GM23248 (cell line): ENCODE results near the gene MINDY3. TPM values are rescaled to one million over a fixed set of nuclear protein-coding genes. Genes with fewer than 3 reads are reported as not detected.

Experiments used
- DNase-seq: peaks from one replicate; pipeline ENCODE4 v3.0.0-alpha.2; 2015
- H2AFZ ChIP-seq: fragments of 200-600 bp; sonication (generic); 2 replicates; pipeline ENCODE4 v1.6.1; 2016; ENCODE audit warnings: antibody characterized with exemption
- H3F3A ChIP-seq: fragments of 200-600 bp; sonication (generic); 2 replicates; pipeline ENCODE4 v1.6.1; 2016; ENCODE audit warnings: mild to moderate bottlenecking, antibody characterized with exemption, mixed run types; ENCODE audit not compliant: insufficient read depth
- H3K27ac ChIP-seq: fragments of 200-600 bp; sonication (generic); 2 replicates; pipeline ENCODE4 v1.5.1; 2016; ENCODE audit warnings: mild to moderate bottlenecking
- H3K27me3 ChIP-seq: fragments of 200-600 bp; sonication (generic); replicated peaks from 2 replicates; pipeline ENCODE4 v1.6.1; 2016; ENCODE audit warnings: mild to moderate bottlenecking; ENCODE audit not compliant: insufficient read depth
- H3K36me3 ChIP-seq: fragments of 200-600 bp; sonication (generic); 2 replicates; pipeline ENCODE4 v1.6.1; 2016; ENCODE audit warnings: low read depth, mild to moderate bottlenecking
- H3K4me1 ChIP-seq: fragments of 200-600 bp; sonication (generic); 2 replicates; pipeline ENCODE4 v1.6.1; 2016; ENCODE audit warnings: mild to moderate bottlenecking; ENCODE audit not compliant: insufficient read depth
- H3K4me2 ChIP-seq: fragments of 200-600 bp; sonication (generic); one replicate; pipeline ENCODE4 v1.6.1; 2016; ENCODE audit warnings: mild to moderate bottlenecking; ENCODE audit not compliant: unreplicated experiment
- H3K4me3 ChIP-seq: fragments of 200-600 bp; sonication (generic); 2 replicates; pipeline ENCODE4 v1.5.1; 2016; ENCODE audit warnings: mild to moderate bottlenecking
- H3K79me2 ChIP-seq: fragments of 200-600 bp; sonication (generic); 2 replicates; pipeline ENCODE4 v1.6.1; 2016; ENCODE audit warnings: mild to moderate bottlenecking; ENCODE audit not compliant: insufficient read depth
- H3K9ac ChIP-seq: fragments of 200-600 bp; sonication (generic); 2 replicates; pipeline ENCODE4 v1.6.1; 2016; ENCODE audit warnings: mild to moderate bottlenecking
- H3K9me2 ChIP-seq: fragments of 200-600 bp; sonication (generic); 2 replicates; pipeline ENCODE4 v1.6.1; 2016; ENCODE audit warnings: mixed run types, mild to moderate bottlenecking, moderate library complexity; ENCODE audit not compliant: insufficient read depth
- H3K9me3 ChIP-seq: fragments of 200-600 bp; sonication (generic); one replicate; pipeline ENCODE4 v1.6.1; 2017; ENCODE audit warnings: low read depth
- H4K20me1 ChIP-seq: fragments of 200-600 bp; sonication (generic); 2 replicates; pipeline ENCODE4 v1.6.0; 2016; ENCODE audit not compliant: insufficient read depth
- EZH2 ChIP-seq: fragments of 200-600 bp; sonication (generic); IDR thresholded peaks from 2 replicates; pipeline ENCODE4 v1.6.1; 2018; ENCODE audit warnings: antibody characterized with exemption, mild to moderate bottlenecking; ENCODE audit not compliant: insufficient read depth, poor library complexity, severe bottlenecking
- EZH2phosphoT487 ChIP-seq: fragments of 200-600 bp; sonication (generic); IDR thresholded peaks from 2 replicates; pipeline ENCODE4 v1.6.1; 2018; ENCODE audit warnings: antibody characterized with exemption, moderate library complexity, mild to moderate bottlenecking, low read depth; ENCODE audit not compliant: insufficient read depth
- WGBS, 2 experiments: methylation state at CpG; one replicate each; pipeline ENCODE4 v1.1.6; 2015 to 2017; ENCODE audit warnings: low lambda C conversion rate in 2 of 2, low coverage in 1 of 2; ENCODE audit errors: missing lambda C conversion rate in 2 of 2; 5-methylcytosine and 5-hydroxymethylcytosine counted together
- in situ Hi-C: fragments of 300-500 bp; cut with MboI; formaldehyde crosslinking; loops from 2 replicates; pipeline ENCODE4 v1.15.0; 2020
- polyA plus RNA-seq: library from polyadenylated mRNA; unstranded; fragments of >200 nt; fragmentation: Nextera tagmentation; extraction: Ambion mirVana; gene quantifications from 2 replicates; pipeline ENCODE4 v1.2.1, GENCODE V29; 2016
- total RNA-seq: library from RNA; depleted of rRNA; stranded (reverse); fragments of >200 nt; shearing (Covaris generic); gene quantifications from 2 replicates; pipeline ENCODE4 v1.2.3, GENCODE V29; 2014

MINDY3 gene
- total and polyA plus RNA-seq, 2 experiments from 2014 or later: 37.2 to 43.1 TPM

GRCh38 chr10:15814565-15814964 lies 45.7 kb downstream of the MINDY3 start:
- H3K4me1 ChIP-seq: no peaks in the 10 kb centered on the region
- no peak overlapping the region for H3K27ac ChIP-seq
- no peaks in the 10 kb centered on the region for H3F3A ChIP-seq
- H3K9me2 ChIP-seq: no peaks in the 10 kb centered on the region
- H4K20me1 ChIP-seq: no peaks in the 10 kb centered on the region
- DNase-seq: no peak
- H3K4me2 ChIP-seq: no peak overlapping the region
- no peak overlapping the region for H3K4me3 ChIP-seq
- no peaks in the 10 kb centered on the region for H3K9me3 ChIP-seq
- in situ Hi-C loops: no loop called here
- H2AFZ ChIP-seq: no peak overlapping the region
- 96 to 99% methylated on average over 6 of the region's 6 CpGs for WGBS, 2 experiments
- H3K9ac ChIP-seq: no peak overlapping the region
- no peaks in the 10 kb centered on the region for H3K27me3 ChIP-seq
- H3K36me3 ChIP-seq: peaks cover 7% of the 10 kb centered on the region
- TF ChIP-seq EZH2phosphoT487 (no peak), EZH2 (no peak)
- no peaks in the 10 kb centered on the region for H3K79me2 ChIP-seq

GRCh38 chr10:15813415-15813814 lies 46.9 kb downstream of the MINDY3 start:
- H3K4me1 ChIP-seq: no peaks in the 10 kb centered on the region
- H3K27me3 ChIP-seq: no peaks in the 10 kb centered on the region
- H3K9me2 ChIP-seq: no peaks in the 10 kb centered on the region
- H3K79me2 ChIP-seq: no peaks in the 10 kb centered on the region
- H3K9me3 ChIP-seq: no peaks in the 10 kb centered on the region
- H4K20me1 ChIP-seq: no peaks in the 10 kb centered on the region
- H2AFZ ChIP-seq: no peak overlapping the region
- no peak overlapping the region for H3K4me3 ChIP-seq
- no peak overlapping the region for H3K9ac ChIP-seq
- DNase-seq: peak; percentile 32
- 87 to 88% methylated on average over 3 of the region's 3 CpGs for WGBS, 2 experiments
- in situ Hi-C loops: no loop called here
- H3F3A ChIP-seq: no peaks in the 10 kb centered on the region
- peaks cover 7% of the 10 kb centered on the region for H3K36me3 ChIP-seq
- no peak overlapping the region for H3K4me2 ChIP-seq
- H3K27ac ChIP-seq: no peak overlapping the region
- TF ChIP-seq EZH2phosphoT487 (no peak), EZH2 (no peak)

DNA sequence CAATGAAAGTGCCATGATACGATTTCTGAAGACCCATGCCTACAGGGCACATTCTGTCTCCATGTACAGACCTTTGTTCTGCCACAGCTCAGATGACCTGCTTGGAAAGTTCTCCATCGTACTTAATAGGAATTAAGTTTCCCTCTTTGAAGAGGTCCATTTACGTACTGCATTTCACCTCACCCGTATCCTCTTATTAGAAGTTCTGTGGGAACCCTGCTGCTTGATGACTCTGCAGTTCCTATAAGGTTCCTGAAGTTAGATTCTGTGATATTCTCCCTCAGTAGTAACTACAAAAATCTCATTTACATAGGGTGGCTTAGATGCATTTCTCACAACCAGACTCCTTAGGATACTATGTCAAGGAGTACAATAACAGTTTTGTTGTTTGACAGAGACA lies 50.9 kb downstream of the MINDY3 start:
- Histone ChIP-seq H3K4me3 (no peak overlapping the region), H4K20me1 (no peaks in the 10 kb centered on the region), H3K79me2 (no peaks in the 10 kb centered on the region), H3K9me3 (no peaks in the 10 kb centered on the region), H3K27ac (no peak overlapping the region), H3K4me1 (no peaks in the 10 kb centered on the region), H3K27me3 (no peaks in the 10 kb centered on the region), H3K9ac (no peak overlapping the region), H3F3A (no peaks in the 10 kb centered on the region), H3K4me2 (no peak overlapping the region), H2AFZ (no peak overlapping the region), H3K36me3 (no peaks in the 10 kb centered on the region), H3K9me2 (no peaks in the 10 kb centered on the region)
- WGBS, 2 experiments: 95 to 97% methylated on average over 4 of the region's 4 CpGs
- in situ Hi-C loops: no loop called here
- no peak for DNase-seq
- TF ChIP-seq EZH2: no peak

GRCh38 chr10:15808204-15808797 lies 52.0 kb downstream of the MINDY3 start:
- Histone ChIP-seq H3K79me2 (no peaks in the 10 kb centered on the region), H2AFZ (no peak overlapping the region), H3F3A (no peaks in the 10 kb centered on the region), H3K9me2 (no peaks in the 10 kb centered on the region), H3K27ac (no peak overlapping the region), H3K4me1 (no peaks in the 10 kb centered on the region), H3K4me2 (no peak overlapping the region), H3K36me3 (no peaks in the 10 kb centered on the region), H3K27me3 (no peaks in the 10 kb centered on the region), H3K9ac (no peak overlapping the region), H3K9me3 (no peaks in the 10 kb centered on the region), H3K4me3 (no peak overlapping the region), H4K20me1 (no peaks in the 10 kb centered on the region)
- 95% methylated on average over 7 of the region's 7 CpGs for WGBS, 2 experiments
- DNase-seq: no peak
- TF ChIP-seq EZH2: no peak
- TF ChIP-seq EZH2phosphoT487: no peak
- in situ Hi-C loops: no loop called here

GRCh38 chr10:15805395-15806058 lies 54.8 kb downstream of the MINDY3 start:
- Histone ChIP-seq H3K27me3 (no peaks in the 10 kb centered on the region), H3K4me3 (no peak overlapping the region), H3K9ac (no peak overlapping the region), H3K36me3 (0 out of 2 replicates have a peak, but pooled peaks cover 4% of the 10 kb centered on the region), H3K4me2 (no peak overlapping the region), H3K9me2 (no peaks in the 10 kb centered on the region), H2AFZ (no peak overlapping the region), H3K9me3 (no peaks in the 10 kb centered on the region), H3F3A (no peaks in the 10 kb centered on the region), H4K20me1 (no peaks in the 10 kb centered on the region), H3K4me1 (no peaks in the 10 kb centered on the region), H3K79me2 (no peaks in the 10 kb centered on the region), H3K27ac (no peak overlapping the region)
- no peak for TF ChIP-seq EZH2
- no peak for TF ChIP-seq EZH2phosphoT487
- WGBS, 2 experiments: 58 to 63% methylated on average over 5 of the region's 5 CpGs
- in situ Hi-C loops: no loop called here
- DNase-seq: no peak
